Central memory CD8-positive, alpha-beta T cell (primary cell): Measurements from ENCODE around the gene PDZD7.

Experiments used
- ATAC-seq: fragments of 150-1000 bp; cut with Tn5 transposase; replicated peaks from 2 replicates; pipeline ENCODE4 v1.10.0; 2022; ENCODE audit warnings: mild to moderate bottlenecking, moderate FRiP score, moderate number of reproducible peaks; ENCODE audit not compliant: poor library complexity, severe bottlenecking; ENCODE audit errors: extremely low read depth
- DNase-seq, 2 donors: peaks; one replicate each; pipeline ENCODE4 v3.0.0; 2021; ENCODE audit warnings: low spot score in 2 of 2
- H3K27ac Mint-ChIP-seq: one replicate; pipeline ENCODE4 v1.8.0; 2022; ENCODE audit warnings: low read depth, mild to moderate bottlenecking, moderate library complexity, mixed read lengths
- H3K27me3 Mint-ChIP-seq: one replicate; pipeline ENCODE4 v1.8.0; 2022; ENCODE audit warnings: mixed read lengths
- H3K36me3 Mint-ChIP-seq: one replicate; pipeline ENCODE4 v1.8.0; 2022; ENCODE audit warnings: mild to moderate bottlenecking, moderate library complexity, mixed read lengths; ENCODE audit not compliant: insufficient read depth
- H3K4me1 Mint-ChIP-seq: one replicate; pipeline ENCODE4 v1.8.0; 2022; ENCODE audit warnings: mixed read lengths
- H3K4me3 Mint-ChIP-seq: one replicate; pipeline ENCODE4 v1.8.0; 2022; ENCODE audit warnings: mild to moderate bottlenecking, moderate library complexity, mixed read lengths
- H3K9me3 Mint-ChIP-seq: one replicate; pipeline ENCODE4 v1.8.0; 2022; ENCODE audit warnings: mixed read lengths

Gene PDZD7

DNA sequence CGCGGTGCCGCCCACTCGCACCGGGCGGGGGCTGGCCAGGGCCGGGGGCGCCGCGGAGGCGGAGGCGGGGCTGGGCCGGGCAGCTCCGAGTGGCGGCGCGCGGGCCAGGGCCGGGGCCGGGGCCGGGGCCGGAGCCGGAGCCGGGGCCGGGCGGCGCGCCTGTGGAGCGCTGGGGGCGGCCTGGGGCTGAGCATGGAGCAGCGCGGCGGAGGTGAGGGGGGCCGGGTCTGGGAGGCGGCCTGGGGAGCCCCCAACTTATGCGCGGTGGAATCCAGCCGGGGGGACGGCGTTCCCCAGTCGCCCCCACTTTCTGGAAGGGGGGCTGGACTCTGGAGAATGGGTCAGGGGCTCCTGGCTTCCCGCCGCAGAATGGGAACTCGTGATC lies 31.2 kb downstream of the PDZD7 start, which contains the start of gene LZTS2:
TSS of gene LZTS2 (plus strand) at position 67 of the 385 bp plus-strand sequence. CDS start 2,731 bp downstream, outside the sequence.
- ATAC-seq (no peak), DNase-seq (no peak)
- Mint-ChIP-seq H3K9me3 (no peaks in the 10 kb centered on the region), H3K4me3 (peak within 1 kb of the TSS; percentile 82), H3K27me3 (no peaks in the 10 kb centered on the region), H3K4me1 (peaks cover 25% of the 10 kb centered on the region), H3K36me3 (peaks cover 12% of the 10 kb centered on the region), H3K27ac (peak within 1 kb of the TSS; percentile 72)

DNA sequence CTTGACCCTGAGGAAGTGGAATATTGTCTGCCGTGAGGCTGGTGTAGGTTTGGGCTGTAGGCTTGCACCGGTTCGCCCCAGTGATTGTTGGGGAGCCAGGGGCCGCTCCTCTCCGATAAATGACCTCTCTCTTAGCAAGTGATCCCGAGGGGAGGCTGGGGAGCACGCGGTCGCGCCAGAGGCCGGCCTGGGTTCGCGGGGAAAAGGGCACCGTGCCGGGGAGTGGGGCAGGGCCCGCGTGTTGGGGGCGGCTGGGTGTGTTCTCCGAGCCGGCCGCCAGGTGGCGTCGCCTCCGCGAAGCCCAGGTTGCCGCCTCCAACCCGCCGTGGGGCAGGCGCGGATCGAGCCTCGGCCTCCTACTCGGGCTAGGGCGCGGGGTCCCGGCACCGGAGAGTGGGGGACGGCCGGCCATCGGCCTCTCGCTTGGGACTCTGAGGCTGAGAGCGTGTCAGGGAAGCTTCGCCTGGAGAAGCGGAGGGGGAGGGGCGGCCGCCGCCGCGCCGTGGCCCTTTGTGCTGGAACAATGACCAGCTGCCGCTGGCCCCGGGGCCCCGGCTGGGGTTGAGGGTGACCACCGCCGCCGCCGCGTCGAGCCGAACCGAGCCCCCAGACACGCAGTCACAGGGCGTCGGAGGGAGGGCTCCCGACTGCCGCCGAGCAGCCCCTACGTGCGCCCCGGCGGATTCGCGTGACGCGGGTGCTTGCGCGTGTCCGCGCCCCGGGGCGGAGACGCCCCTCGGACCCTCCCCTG lies 31.8 kb downstream of the PDZD7 start:
- Mint-ChIP-seq H3K4me3 (peak overlapping the region; percentile 82), H3K36me3 (peaks cover 13% of the 10 kb centered on the region), H3K27ac (peak overlapping the region; percentile 72), H3K9me3 (no peaks in the 10 kb centered on the region), H3K27me3 (no peaks in the 10 kb centered on the region), H3K4me1 (peaks cover 25% of the 10 kb centered on the region)
- peak; percentile 61 to 73 for DNase-seq
- peak; percentile 63 for ATAC-seq

DNA sequence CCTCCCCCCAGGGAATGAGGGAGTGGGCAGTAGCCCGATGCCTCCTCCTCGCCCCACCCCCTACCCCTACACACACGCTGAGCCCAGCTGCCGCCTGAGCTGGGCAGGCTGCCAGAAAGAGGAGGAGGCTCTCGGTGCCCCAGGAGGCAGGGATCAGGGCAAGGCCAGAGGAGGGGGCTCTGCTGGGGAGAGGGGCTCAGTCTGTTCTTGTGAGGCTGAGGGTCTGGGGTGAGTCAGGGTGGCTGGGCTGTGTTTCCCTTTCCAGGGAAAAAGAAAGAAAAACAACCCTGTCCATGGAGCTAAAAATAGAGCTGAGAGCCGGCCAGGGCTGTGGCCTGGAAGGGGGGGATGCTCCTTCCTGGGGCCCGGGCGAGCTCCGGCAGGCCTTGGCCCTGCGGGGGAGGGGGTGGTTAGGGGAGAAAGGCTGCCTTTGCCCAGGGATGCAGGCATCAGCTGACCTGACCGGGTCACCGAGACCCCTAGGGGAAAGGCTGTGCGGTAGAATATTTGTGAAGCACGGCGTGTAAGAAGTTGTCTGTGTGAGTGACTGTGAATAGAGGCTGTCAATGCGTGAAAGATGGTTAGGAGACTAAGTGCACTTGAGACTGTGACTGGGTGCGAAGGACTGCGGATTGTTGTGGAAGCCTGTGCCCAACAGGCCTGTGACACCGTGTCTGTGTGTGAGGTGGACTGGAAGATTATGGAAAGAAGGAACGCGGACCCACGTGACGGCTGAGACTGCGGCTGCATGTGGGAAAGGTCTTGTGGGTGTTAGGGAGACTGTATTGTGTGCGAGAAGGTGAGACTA lies 32.5 kb downstream of the PDZD7 start:
- DNase-seq (peak; percentile 34 to 42), ATAC-seq (peak; percentile 35)
- no peaks in the 10 kb centered on the region for H3K27me3 Mint-ChIP-seq

DNA sequence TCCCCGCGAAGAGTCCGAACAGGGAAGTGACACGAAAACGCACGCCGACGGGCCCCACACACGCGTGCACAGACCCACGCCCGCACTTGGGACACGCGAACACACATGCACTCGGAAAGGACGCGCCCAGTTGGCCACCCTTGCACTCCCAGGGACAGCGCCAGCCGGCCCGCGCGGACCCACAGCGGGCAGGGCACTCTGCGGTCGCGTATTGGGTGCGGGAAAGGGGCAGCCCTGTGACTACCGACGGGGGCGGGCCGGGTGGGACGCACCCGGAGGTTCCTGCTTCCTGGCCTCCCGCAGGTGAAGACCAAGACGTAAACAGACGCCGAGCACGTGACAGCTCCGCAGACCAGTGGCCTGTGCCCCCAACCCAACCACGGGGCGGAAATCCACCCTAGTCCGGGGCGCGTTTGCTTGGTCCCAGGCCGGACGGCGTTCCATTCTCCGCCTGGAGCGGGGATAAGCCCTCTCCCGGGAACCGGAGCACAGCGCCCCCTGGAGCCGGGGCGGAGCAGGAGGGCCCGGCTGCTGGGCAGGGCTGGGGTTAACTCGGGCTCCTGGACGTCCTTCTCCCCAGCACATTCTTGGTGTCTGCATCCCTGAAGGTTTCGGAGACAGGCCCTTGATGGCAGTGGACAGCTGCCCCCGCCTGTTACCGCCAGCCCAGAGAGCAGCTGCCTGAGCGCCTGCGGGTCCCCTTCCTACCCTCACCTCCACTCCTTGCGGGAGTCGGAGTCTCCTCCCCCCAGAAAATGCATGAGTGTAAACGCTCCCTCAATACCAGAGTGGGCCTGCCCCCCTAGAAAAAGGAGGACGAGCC lies 33.4 kb downstream of the PDZD7 start:
- peak overlapping the region; percentile 82 for H3K4me3 Mint-ChIP-seq
- no peaks in the 10 kb centered on the region for H3K27me3 Mint-ChIP-seq
- H3K27ac Mint-ChIP-seq = peak overlapping the region; percentile 72
- ATAC-seq = peak; percentile 53
- H3K9me3 Mint-ChIP-seq = no peaks in the 10 kb centered on the region
- peak; percentile 48 to 66 for DNase-seq
- H3K4me1 Mint-ChIP-seq = peaks cover 25% of the 10 kb centered on the region
- H3K36me3 Mint-ChIP-seq = peaks cover 20% of the 10 kb centered on the region

More for the DNA sequence above, 32.5 kb downstream of the PDZD7 start:
- Mint-ChIP-seq H3K4me1 (peaks cover 25% of the 10 kb centered on the region), H3K27ac (peak overlapping the region; percentile 72), H3K36me3 (peaks cover 15% of the 10 kb centered on the region), H3K9me3 (no peaks in the 10 kb centered on the region), H3K4me3 (peak overlapping the region; percentile 82)

DNA sequence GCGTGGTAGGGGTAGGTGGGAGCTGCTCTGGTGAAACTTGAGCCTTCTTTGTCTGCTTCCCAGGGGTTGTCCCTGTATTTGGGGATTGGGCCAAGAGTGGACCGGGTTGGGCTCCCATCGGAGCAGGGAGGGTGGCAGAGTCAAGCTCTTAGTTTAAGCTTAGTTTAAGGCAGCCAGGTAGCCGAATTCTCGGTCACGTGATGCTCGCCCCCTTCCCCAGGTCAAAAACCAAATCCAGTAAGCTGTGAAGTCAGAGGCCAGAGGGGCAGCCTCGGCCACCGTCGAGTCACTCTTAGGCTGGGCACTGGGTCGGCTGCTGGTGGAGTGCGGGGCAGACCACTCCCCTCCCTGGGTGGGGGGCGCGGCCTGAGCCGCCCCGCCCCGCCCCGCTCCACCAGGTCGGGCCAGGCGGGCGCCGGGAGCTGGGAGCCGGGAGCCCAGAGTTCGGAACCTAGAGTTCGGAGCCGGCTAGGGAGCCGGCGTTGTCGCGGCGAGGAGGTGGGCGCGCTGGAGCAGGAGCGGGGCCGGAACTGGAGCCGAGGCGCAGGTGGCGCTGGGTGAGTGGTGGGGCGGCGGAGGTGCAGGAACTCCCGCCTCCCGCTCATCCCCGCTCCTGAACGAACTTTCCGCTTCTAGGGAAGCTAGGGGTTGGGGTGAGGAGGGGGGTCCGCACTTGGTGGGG lies 34.1 kb downstream of the PDZD7 start:
- no peaks in the 10 kb centered on the region for H3K27me3 Mint-ChIP-seq
- H3K36me3 Mint-ChIP-seq = peaks cover 20% of the 10 kb centered on the region
- peak overlapping the region; percentile 64 for H3K27ac Mint-ChIP-seq
- DNase-seq (peak in 1 of 2 donors; percentile 32), ATAC-seq (peak; percentile 33)
- peak overlapping the region; percentile 82 for H3K4me3 Mint-ChIP-seq
- peaks cover 25% of the 10 kb centered on the region for H3K4me1 Mint-ChIP-seq
- H3K9me3 Mint-ChIP-seq = no peaks in the 10 kb centered on the region

DNA sequence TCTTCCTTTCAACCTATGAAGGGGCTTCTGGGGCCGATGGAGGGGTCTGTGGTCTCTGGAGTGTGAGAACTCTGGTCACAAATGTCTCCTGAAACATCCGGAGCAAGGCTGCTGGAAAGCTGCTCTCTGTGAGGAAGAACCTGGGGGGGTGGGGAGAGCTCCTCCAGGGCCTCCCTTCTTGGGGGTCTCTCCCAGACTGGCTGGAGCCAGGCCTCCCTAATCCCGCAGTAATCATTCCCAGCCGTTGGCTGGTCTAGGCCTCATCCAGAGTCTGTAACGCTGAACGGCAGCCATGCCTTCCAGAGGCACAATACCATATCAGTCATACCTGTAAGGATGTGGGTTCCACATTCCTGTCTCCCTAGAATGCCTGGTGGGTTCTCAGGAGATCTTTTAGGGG lies 35.7 kb downstream of the PDZD7 start:
- ATAC-seq = no peak
- peak overlapping the region; percentile 82 for H3K4me3 Mint-ChIP-seq
- H3K36me3 Mint-ChIP-seq = peaks cover 19% of the 10 kb centered on the region
- no peaks in the 10 kb centered on the region for H3K27me3 Mint-ChIP-seq
- no peak overlapping the region for H3K27ac Mint-ChIP-seq
- H3K4me1 Mint-ChIP-seq = peaks cover 24% of the 10 kb centered on the region
- H3K9me3 Mint-ChIP-seq = no peaks in the 10 kb centered on the region
- DNase-seq = no peak

DNA sequence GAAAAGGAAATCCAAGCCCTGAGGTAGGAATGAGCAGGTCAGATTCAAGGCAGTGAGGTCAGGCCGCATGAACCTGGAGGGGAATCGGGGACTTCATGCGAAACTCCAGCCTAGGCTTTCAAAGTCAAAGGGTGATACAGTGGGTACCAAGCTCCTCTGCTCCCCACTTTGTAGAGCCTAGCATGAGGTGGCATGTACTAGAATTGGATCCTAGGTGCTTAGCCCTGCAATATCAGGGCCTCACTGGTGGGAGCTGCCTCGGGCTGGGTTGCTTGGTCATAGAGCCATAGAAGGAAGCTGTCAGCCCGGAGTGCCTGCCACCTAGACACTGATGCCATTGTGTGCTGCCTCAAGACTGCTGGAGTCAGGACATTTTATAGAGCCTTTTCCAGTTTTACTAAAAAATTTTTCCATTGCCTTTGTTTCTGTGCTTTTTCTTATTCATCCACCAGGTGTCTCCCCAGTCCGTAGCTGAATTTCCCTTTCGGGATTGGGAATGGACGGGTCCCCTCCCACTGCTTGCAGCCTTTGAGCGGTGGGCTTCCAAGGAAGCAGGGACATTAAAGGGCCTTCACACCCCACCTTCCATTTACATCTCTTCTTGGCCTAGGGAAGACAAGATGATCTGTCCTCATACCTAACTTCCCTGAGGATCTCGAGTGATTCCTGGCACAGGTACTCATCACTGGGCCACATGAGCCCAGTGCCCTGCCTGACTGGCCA lies 36.8 kb downstream of the PDZD7 start:
- no peak overlapping the region for H3K27ac Mint-ChIP-seq
- H3K4me3 Mint-ChIP-seq = no peak overlapping the region
- H3K4me1 Mint-ChIP-seq = peaks cover 24% of the 10 kb centered on the region
- H3K27me3 Mint-ChIP-seq = no peaks in the 10 kb centered on the region
- DNase-seq = no peak
- peaks cover 17% of the 10 kb centered on the region for H3K36me3 Mint-ChIP-seq
- H3K9me3 Mint-ChIP-seq = no peaks in the 10 kb centered on the region
- ATAC-seq = no peak

DNA sequence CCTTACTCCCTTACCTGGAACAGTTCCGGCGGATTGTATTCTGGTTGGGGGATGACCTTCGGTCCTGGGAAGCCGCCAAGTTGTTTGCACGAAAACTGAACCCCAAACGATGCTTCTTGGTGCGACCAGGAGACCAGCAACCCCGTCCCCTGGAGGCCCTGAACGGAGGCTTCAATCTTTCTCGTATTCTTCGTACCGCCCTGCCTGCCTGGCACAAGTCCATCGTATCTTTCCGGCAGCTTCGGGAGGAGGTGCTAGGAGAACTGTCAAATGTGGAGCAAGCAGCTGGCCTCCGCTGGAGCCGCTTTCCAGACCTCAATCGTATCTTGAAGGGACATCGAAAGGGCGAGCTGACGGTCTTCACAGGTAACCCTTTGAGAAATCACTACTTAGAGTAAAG lies 41.8 kb downstream of the PDZD7 start:
- peaks cover 40% of the 10 kb centered on the region for H3K4me1 Mint-ChIP-seq
- H3K4me3 Mint-ChIP-seq = no peak overlapping the region

DNA sequence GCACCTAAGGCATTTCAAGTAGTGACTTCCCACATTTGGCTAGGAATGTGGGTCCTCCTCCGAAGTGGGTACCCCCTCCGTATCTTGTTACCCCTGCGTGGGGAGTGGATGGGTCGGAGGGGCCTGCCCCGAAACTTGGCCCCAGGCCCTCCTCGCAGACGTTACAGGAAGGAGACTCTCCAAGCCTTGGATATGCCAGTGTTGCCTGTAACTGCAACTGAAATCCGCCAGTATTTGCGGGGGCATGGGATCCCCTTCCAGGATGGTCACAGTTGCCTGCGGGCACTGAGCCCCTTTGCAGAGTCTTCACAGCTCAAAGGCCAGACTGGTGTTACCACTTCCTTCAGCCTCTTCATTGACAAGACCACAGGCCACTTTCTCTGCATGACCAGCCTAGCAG lies 42.8 kb downstream of the PDZD7 start:
- no peaks in the 10 kb centered on the region for H3K9me3 Mint-ChIP-seq
- peaks cover 17% of the 10 kb centered on the region for H3K36me3 Mint-ChIP-seq
- peak overlapping the region; percentile 87 for H3K27ac Mint-ChIP-seq
- H3K4me1 Mint-ChIP-seq = peaks cover 40% of the 10 kb centered on the region
- H3K4me3 Mint-ChIP-seq = peak overlapping the region; percentile 93
- ATAC-seq = no peak
- no peak for DNase-seq
- no peaks in the 10 kb centered on the region for H3K27me3 Mint-ChIP-seq

More for the DNA sequence above, 41.8 kb downstream of the PDZD7 start:
- Mint-ChIP-seq H3K36me3 (peaks cover 20% of the 10 kb centered on the region), H3K27ac (no peak overlapping the region), H3K27me3 (no peaks in the 10 kb centered on the region), H3K9me3 (no peaks in the 10 kb centered on the region)
- no peak for DNase-seq
- no peak for ATAC-seq

DNA sequence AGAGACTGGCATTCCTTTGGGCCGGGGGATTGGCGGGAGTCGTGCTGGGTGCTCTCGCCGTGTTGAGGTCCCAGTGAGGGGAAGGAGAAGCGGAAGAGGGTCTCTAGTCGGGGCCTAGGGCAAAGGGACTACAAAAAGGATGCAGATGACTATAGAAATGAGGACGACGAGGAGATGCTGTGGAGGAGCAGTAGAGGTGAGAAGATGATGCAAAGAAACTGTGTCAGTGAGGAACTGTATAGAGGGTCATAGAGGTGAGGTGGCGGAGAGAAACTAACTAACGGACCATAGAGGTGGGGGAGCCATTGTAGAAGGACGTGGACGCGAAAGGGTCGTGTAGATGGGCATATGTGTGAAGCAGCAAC lies 43.3 kb downstream of the PDZD7 start:
- peak overlapping the region; percentile 93 for H3K4me3 Mint-ChIP-seq

DNA sequence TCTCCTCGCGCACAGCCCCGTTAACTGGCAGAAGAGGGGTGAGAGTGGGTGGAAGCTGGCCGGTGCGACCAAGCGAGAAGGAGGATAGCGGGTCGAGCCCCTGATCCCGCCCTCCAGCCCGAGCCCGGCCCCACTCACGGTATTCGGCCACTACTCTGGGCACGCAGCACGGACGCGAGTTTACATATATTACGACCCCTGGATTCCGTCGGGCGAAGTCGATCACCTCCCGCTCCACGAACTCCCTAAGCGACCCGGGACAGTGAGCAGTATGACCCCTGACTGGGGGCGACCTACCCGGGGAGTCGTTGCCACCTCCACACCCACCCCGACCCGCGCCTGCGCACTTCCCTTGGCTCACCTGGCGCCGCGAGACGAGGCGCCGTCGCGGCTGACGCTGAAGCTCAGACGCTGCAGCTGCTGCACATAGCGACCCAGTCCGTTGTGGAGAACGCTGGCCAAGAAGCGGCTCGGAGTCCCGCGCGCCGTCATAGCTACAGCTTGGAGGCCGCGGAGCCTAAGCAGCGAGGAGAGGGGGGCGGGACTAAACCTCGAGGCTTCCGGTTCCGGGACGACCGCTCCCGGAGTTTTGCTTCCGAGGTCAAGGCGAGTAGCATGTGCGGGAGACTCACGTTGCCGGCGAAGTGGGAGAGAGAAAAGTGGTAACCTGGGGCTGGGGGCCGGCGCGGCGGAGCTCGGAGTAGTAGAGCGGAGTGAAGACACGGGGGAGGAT lies 43.8 kb downstream of the PDZD7 start, which contains the start of the genes MRPL43 and TWNK:
TSS of gene MRPL43 (minus strand) at position 546 of the 733 bp plus-strand sequence. CDS start at position 492, 54 bp downstream.
TSS of gene TWNK (plus strand) at position 592 of the 733 bp plus-strand sequence. CDS start 668 bp downstream, outside the sequence.
- H3K4me1 Mint-ChIP-seq = peaks cover 42% of the 10 kb centered on the region
- H3K36me3 Mint-ChIP-seq = peaks cover 19% of the 10 kb centered on the region
- peak within 1 kb of the TSS; percentile 93 for H3K4me3 Mint-ChIP-seq
- H3K27ac Mint-ChIP-seq = peak within 1 kb of the TSS; percentile 87
- DNase-seq (peak; percentile 73 to 74), ATAC-seq (peak; percentile 95)
- no peaks in the 10 kb centered on the region for H3K9me3 Mint-ChIP-seq
- no peaks in the 10 kb centered on the region for H3K27me3 Mint-ChIP-seq

More for the DNA sequence above, 43.3 kb downstream of the PDZD7 start:
- H3K36me3 Mint-ChIP-seq = peaks cover 14% of the 10 kb centered on the region
- H3K27ac Mint-ChIP-seq = peak overlapping the region; percentile 87
- no peaks in the 10 kb centered on the region for H3K27me3 Mint-ChIP-seq
- DNase-seq = no peak
- ATAC-seq = no peak
- no peaks in the 10 kb centered on the region for H3K9me3 Mint-ChIP-seq
- peaks cover 40% of the 10 kb centered on the region for H3K4me1 Mint-ChIP-seq
